Liver (tissue), 9 donors: ENCODE data around the gene TTC36. TPM values are rescaled to one million over a fixed set of nuclear protein-coding genes. Genes with fewer than 3 reads are reported as not detected.
"Not testable (repeated sequence)": the region's sequence is repeated elsewhere in the genome, so short reads cannot be mapped to it uniquely, and the experiment has no call there.

Experiments
- DNase-seq: peaks from one replicate; pipeline ENCODE4 v3.0.0-alpha.2; 2017; ENCODE audit warnings: low spot score
- H3K27ac ChIP-seq, 2 donors: one replicate each; pipeline ENCODE4 v1.7.0; 2013; ENCODE audit warnings: inconsistent platforms in 2 of 2, low read length in 2 of 2, control low read depth in 1 of 2, low read depth in 1 of 2, mild to moderate bottlenecking in 1 of 2
- H3K27me3 ChIP-seq, 4 donors: one replicate each; pipeline versions ENCODE4 v1.6.1 to v1.7.0; 2013; ENCODE audit warnings: low read length in 3 of 4, inconsistent platforms in 1 of 4, mild to moderate bottlenecking in 1 of 4, moderate library complexity in 1 of 4; ENCODE audit not compliant: control insufficient read depth in 4 of 4, insufficient read depth in 4 of 4
- H3K36me3 ChIP-seq, 4 donors: one replicate each; pipeline versions ENCODE4 v1.6.1 to v1.7.0; 2013; ENCODE audit warnings: low read length in 3 of 4, mild to moderate bottlenecking in 3 of 4, low read depth in 1 of 4, moderate library complexity in 1 of 4; ENCODE audit not compliant: control insufficient read depth in 4 of 4, insufficient read depth in 3 of 4
- H3K4me1 ChIP-seq, 4 donors: one replicate each; pipeline versions ENCODE4 v1.6.1 to v1.7.0; 2013; ENCODE audit warnings: low read length in 3 of 4, mild to moderate bottlenecking in 3 of 4, moderate library complexity in 1 of 4; ENCODE audit not compliant: control insufficient read depth in 4 of 4, insufficient read depth in 4 of 4
- H3K4me3 ChIP-seq, 3 donors: one replicate each; pipeline versions ENCODE4 v1.6.1 to v1.7.0; 2013; ENCODE audit warnings: low read length in 3 of 3, control low read depth in 1 of 3, low read depth in 1 of 3, mild to moderate bottlenecking in 1 of 3
- H3K9ac ChIP-seq, 2 donors: one replicate each; pipeline ENCODE4 v1.7.0; 2013; ENCODE audit warnings: low read length in 2 of 2, mild to moderate bottlenecking in 2 of 2, moderate library complexity in 2 of 2, control low read depth in 1 of 2, low read depth in 1 of 2
- H3K9me3 ChIP-seq, 4 donors: one replicate each; pipeline versions ENCODE4 v1.6.1 to v1.7.0; 2013; ENCODE audit warnings: low read length in 3 of 4; ENCODE audit not compliant: control insufficient read depth in 4 of 4
- GABPA ChIP-seq, 2 donors: IDR thresholded peaks in 1 of 2; conservative IDR thresholded peaks in 1 of 2; 2 replicates each; pipeline ENCODE4 v1.6.1; 2016; ENCODE audit warnings: antibody characterized with exemption in 2 of 2, mild to moderate bottlenecking in 1 of 2, moderate library complexity in 1 of 2
- HNF4A ChIP-seq, 2 donors: conservative IDR thresholded peaks; 2 replicates each; pipeline ENCODE4 v1.6.1; 2016; ENCODE audit warnings: antibody characterized with exemption in 2 of 2, mild to moderate bottlenecking in 2 of 2
- NR2F2 ChIP-seq: IDR thresholded peaks from 2 replicates; pipeline ENCODE4 v1.6.1; 2016; ENCODE audit warnings: antibody characterized with exemption
- RAD21 ChIP-seq, 2 donors: IDR thresholded peaks; 2 replicates each; pipeline ENCODE4 v1.6.1; 2016; ENCODE audit warnings: antibody characterized with exemption in 2 of 2, mild to moderate bottlenecking in 2 of 2
- REST ChIP-seq: IDR thresholded peaks from 2 replicates; pipeline ENCODE4 v1.6.1; 2016; ENCODE audit warnings: antibody characterized with exemption, mild to moderate bottlenecking
- RXRA ChIP-seq, 2 donors: IDR thresholded peaks; 2 replicates each; pipeline ENCODE4 v1.6.1; 2017 to 2018; ENCODE audit warnings: antibody characterized with exemption in 2 of 2, mild to moderate bottlenecking in 1 of 2
- SP1 ChIP-seq: IDR thresholded peaks from 2 replicates; pipeline ENCODE4 v1.6.1; 2018; ENCODE audit warnings: antibody characterized with exemption, mild to moderate bottlenecking
- YY1 ChIP-seq: IDR thresholded peaks from 2 replicates; pipeline ENCODE4 v1.6.1; 2016; ENCODE audit warnings: antibody characterized with exemption, mild to moderate bottlenecking
- WGBS: extraction: QIAGEN DNeasy Blood & Tissue Kit; methylation state at CpG from one replicate; pipeline ENCODE4 v1.1.7; 2013; 5-methylcytosine and 5-hydroxymethylcytosine counted together
- polyA plus RNA-seq, 2 donors: library from polyadenylated mRNA; stranded (reverse) in 1 of 2; unstranded in 1 of 2; fragments of 200-250 nt in 1 of 2; fragments of >200 nt in 1 of 2; fragmentation: Nextera tagmentation in 1 of 2; extraction: Ambion mirVana in 1 of 2; gene quantifications; one replicate each; pipeline versions ENCODE4 v1.2.1 to v1.2.3, GENCODE V29; 2013 to 2015
- total RNA-seq, 2 donors: library from RNA; depleted of rRNA; stranded (reverse); fragments of >200 nt; gene quantifications; one replicate each; pipeline ENCODE4 v1.2.3, GENCODE V29; 2014
- donor health status: healthy.
- donor health status: healthy.
- donor health status: healthy.
- donor health status: healthy.
- donor health status: healthy.

The TTC36 gene
- total and polyA plus RNA-seq, 4 donors, result 2.0 to 66.1 (median 34.8) TPM

- no peak overlapping the region for H3K4me3 ChIP-seq
- no peak overlapping the region for H3K9ac ChIP-seq
- no peak for TF ChIP-seq RAD21 (IDR thresholded peaks at IDR 0.05)
- no peak for TF ChIP-seq RXRA (IDR thresholded peaks at IDR 0.05)
- TF ChIP-seq REST, result no peak
- H3K27ac ChIP-seq, result no peak overlapping the region
- H3K27me3 ChIP-seq, result no peaks in the 10 kb centered on the region
- H3K9me3 ChIP-seq, result no peaks in the 10 kb centered on the region
- no peaks in the 10 kb centered on the region for H3K36me3 ChIP-seq
- no peak for DNase-seq
- H3K4me1 ChIP-seq, result peaks cover 6 to 30% (median 22%) of the 10 kb centered on the region in 4 donors
- 95% methylated on average over 1 of the region's 1 CpG for WGBS
These were observed 43.5 kb downstream of the TTC36 start for GRCh38 chr11:118570787-118571186.

GRCh38 chr11:118571701-118572060 lies 44.4 kb downstream of the TTC36 start:
- WGBS, result 23% methylated on average over 15 of the region's 15 CpGs
- H3K4me3 ChIP-seq, result peak overlapping the region; percentile 77 to 99 (median 97)
- not testable (repeated sequence) for H3K9me3 ChIP-seq, H3K27me3 ChIP-seq, H3K36me3 ChIP-seq, DNase-seq, H3K9ac ChIP-seq
- H3K27ac ChIP-seq, result peak overlapping the region; percentile 97 to 100
- peaks cover 6 to 33% (median 22%) of the 10 kb centered on the region in 4 donors for H3K4me1 ChIP-seq

- Histone ChIP-seq H3K9ac (peak within 1 kb of the TSS; percentile 74 to 99), H3K27ac (peak within 1 kb of the TSS; percentile 97 to 100), H3K4me1 (peaks cover 6 to 36% (median 24%) of the 10 kb centered on the region in 4 donors), H3K4me3 (peak within 1 kb of the TSS; percentile 77 to 99 (median 97)), H3K36me3 (peaks cover 0 to under 1% (median 0%) of the 10 kb centered on the region in 4 donors), H3K27me3 (no peaks in the 10 kb centered on the region), H3K9me3 (no peaks in the 10 kb centered on the region)
- peak; percentile 24 to 41 for TF ChIP-seq HNF4A (conservative IDR thresholded peaks at IDR 0.05)
- TF ChIP-seq SP1, result no peak
- no peak for TF ChIP-seq REST
- TF ChIP-seq GABPA (IDR thresholded peaks at IDR 0.05 in 1 of 2, conservative IDR thresholded peaks at IDR 0.05 in 1 of 2), result peak in 1 of 2 donors; percentile 66
- peak; percentile 98 for TF ChIP-seq YY1
- peak; percentile 77 for TF ChIP-seq NR2F2
- TF ChIP-seq RXRA (IDR thresholded peaks at IDR 0.05), result peak in 1 of 2 donors; percentile 20
- peak; percentile 87 for DNase-seq
- WGBS, result under 1% methylated on average over 55 of the region's 55 CpGs
These were observed 45.0 kb downstream of the TTC36 start, which contains the start of gene ARCN1 for GRCh38 chr11:118572061-118572980. Gene ARCN1 (plus strand): TSS chr11:118572409. CDS start chr11:118572548, 139 bp downstream.
